Adrenal gland (tissue), 12 donors: ENCODE data around the gene FRRS1L. TPM values are rescaled to one million over a fixed set of nuclear protein-coding genes. Genes with fewer than 3 reads are reported as not detected.

Source experiments
- DNase-seq, 7 donors: peaks; one replicate each; pipeline ENCODE4 v3.0.0-alpha.2; 2019 to 2020
- H3K27ac ChIP-seq, 5 donors: fragments of 200-600 bp; sonication (generic) in 4 of 5; 1 replicate in 3 of 5; 2 replicates in 2 of 5; pipeline versions ENCODE4 v1.5.1 to v1.8.0; 2016 to 2020; ENCODE audit warnings: mild to moderate bottlenecking in 1 of 5
- H3K27me3 ChIP-seq: fragments of 200-600 bp; 2 replicates; pipeline ENCODE4 v1.8.0; 2021
- H3K36me3 ChIP-seq, 2 donors: fragments of 200-600 bp; replicated peaks in 1 of 2; 1 replicate in 1 of 2; 2 replicates in 1 of 2; pipeline versions ENCODE4 v1.5.1 to v1.8.0; 2018 to 2022
- H3K4me1 ChIP-seq, 2 donors: fragments of 200-600 bp; replicated peaks in 1 of 2; 1 replicate in 1 of 2; 2 replicates in 1 of 2; pipeline versions ENCODE4 v1.5.1 to v1.8.0; 2018 to 2021
- H3K4me3 ChIP-seq, 4 donors: fragments of 200-600 bp; sonication (generic) in 3 of 4; one replicate each; pipeline ENCODE4 v1.5.1; 2016 to 2018
- H3K9me3 ChIP-seq, 3 donors: fragments of 200-600 bp; sonication (generic) in 1 of 3; replicated peaks in 1 of 3; 1 replicate in 2 of 3; 2 replicates in 1 of 3; pipeline versions ENCODE4 v1.5.1 to v1.8.0; 2016 to 2021
- POLR2A ChIP-seq, 2 donors: fragments of 450-650 bp; IDR thresholded peaks; one replicate each; pipeline ENCODE4 v1.6.1; 2017; ENCODE audit warnings: antibody characterized with exemption in 2 of 2, mild to moderate bottlenecking in 2 of 2, moderate library complexity in 1 of 2
- WGBS, 4 donors: extraction: QIAGEN DNeasy Blood & Tissue Kit in 2 of 4; methylation state at CpG; one replicate each; pipeline versions ENCODE4 v1.1.5 to v1.1.7; 2013 to 2017; 5-methylcytosine and 5-hydroxymethylcytosine counted together
- intact Hi-C, 2 donors: fragments of 100-400 bp; cut with DNase I; formaldehyde crosslinking; loops; one replicate each; pipeline versions ENCODE4 v1.14.1 to v1.15.0; 2022 to 2023
- polyA plus RNA-seq, 3 donors: library from polyadenylated mRNA; stranded (reverse); fragments of 200-250 nt in 2 of 3; fragments of 350-450 nt in 1 of 3; fragmentation: Illumina TruSeq in 1 of 3; extraction: RNeasy Lipid Tissue Mini Kit (QIAGEN cat#74804) in 1 of 3; gene quantifications; one replicate each; pipeline ENCODE4 v1.2.3, GENCODE V29; 2013 to 2014
- total RNA-seq, 9 donors: library from RNA; depleted of rRNA in 4 of 9; stranded (reverse); fragments of >200 nt in 4 of 9; fragments of 120-200 nt in 1 of 9; fragmentation: NEBNext Ultra II Directional in 1 of 9; extraction: Animal tissue kit (Norgen Biotek cat#: 25700) in 1 of 9; gene quantifications; one replicate each; pipeline versions ENCODE4 v1.1.0 to v1.2.4, GENCODE V29; 2013 to 2023
- TF ChIP-seq, protein P1 (sequence below), 6 experiments: fragments of 450-650 bp in 4 of 6; fragments of 200-600 bp in 2 of 6; sonication (generic) in 1 of 6; IDR thresholded peaks; 1 replicate in 5 of 6; 2 replicates in 1 of 6; pipeline versions ENCODE4 v1.5.1 to v1.8.0; 2016 to 2021; ENCODE audit warnings: antibody characterized with exemption in 6 of 6, mild to moderate bottlenecking in 2 of 6, moderate library complexity in 1 of 6
- donor health status: healthy with polysubstance abuse.
- donor health status: Bipolar disorder and iron deficiency.
- donor health status: DM: yes; HTN: yes; CAD: no.
- donor health status: DM: no; HTN: no; CAD: no.
- donor health status: DM: no; HTN: no; CAD: no.
- donor health status: DM: yes; HTN: yes; CAD: no.

Gene FRRS1L
- total and polyA plus RNA-seq, 12 donors = 2.9 to 24.8 (median 14.8) TPM

DNA sequence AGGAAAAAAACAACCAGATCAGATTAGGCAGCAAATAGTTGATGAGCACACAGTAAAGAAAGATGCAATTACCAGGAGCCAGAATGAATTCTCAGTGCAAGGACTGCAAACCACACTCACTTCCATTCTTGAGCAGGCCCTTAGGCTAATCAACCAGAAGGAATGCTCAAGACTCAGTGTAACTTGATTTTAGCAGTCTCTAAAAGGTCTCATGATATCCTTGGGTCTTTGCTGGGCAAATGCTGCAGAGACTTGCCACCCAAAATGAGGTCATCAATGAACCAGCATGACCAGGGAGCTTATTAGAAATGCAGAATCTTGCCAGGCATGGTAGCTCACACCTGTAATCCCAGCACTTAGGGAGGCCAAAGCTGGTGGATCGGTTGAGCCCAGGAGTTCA, 27.2 kb downstream of the FRRS1L start:
- no peaks in the 10 kb centered on the region for H3K27me3 ChIP-seq
- TF ChIP-seq, protein P1, sequence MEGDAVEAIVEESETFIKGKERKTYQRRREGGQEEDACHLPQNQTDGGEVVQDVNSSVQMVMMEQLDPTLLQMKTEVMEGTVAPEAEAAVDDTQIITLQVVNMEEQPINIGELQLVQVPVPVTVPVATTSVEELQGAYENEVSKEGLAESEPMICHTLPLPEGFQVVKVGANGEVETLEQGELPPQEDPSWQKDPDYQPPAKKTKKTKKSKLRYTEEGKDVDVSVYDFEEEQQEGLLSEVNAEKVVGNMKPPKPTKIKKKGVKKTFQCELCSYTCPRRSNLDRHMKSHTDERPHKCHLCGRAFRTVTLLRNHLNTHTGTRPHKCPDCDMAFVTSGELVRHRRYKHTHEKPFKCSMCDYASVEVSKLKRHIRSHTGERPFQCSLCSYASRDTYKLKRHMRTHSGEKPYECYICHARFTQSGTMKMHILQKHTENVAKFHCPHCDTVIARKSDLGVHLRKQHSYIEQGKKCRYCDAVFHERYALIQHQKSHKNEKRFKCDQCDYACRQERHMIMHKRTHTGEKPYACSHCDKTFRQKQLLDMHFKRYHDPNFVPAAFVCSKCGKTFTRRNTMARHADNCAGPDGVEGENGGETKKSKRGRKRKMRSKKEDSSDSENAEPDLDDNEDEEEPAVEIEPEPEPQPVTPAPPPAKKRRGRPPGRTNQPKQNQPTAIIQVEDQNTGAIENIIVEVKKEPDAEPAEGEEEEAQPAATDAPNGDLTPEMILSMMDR (IDR thresholded peaks at IDR 0.05) = no peak
- 57 to 100% (median 94%) methylated on average over 1 of the region's 1 CpG for WGBS, 4 donors
- no peaks in the 10 kb centered on the region for H3K36me3 ChIP-seq
- no peaks in the 10 kb centered on the region for H3K9me3 ChIP-seq
- no peak overlapping the region for H3K27ac ChIP-seq
- DNase-seq = no peak
- intact Hi-C loops = no loop called here
- H3K4me3 ChIP-seq = no peak overlapping the region
- H3K4me1 ChIP-seq = no peaks in the 10 kb centered on the region

DNA sequence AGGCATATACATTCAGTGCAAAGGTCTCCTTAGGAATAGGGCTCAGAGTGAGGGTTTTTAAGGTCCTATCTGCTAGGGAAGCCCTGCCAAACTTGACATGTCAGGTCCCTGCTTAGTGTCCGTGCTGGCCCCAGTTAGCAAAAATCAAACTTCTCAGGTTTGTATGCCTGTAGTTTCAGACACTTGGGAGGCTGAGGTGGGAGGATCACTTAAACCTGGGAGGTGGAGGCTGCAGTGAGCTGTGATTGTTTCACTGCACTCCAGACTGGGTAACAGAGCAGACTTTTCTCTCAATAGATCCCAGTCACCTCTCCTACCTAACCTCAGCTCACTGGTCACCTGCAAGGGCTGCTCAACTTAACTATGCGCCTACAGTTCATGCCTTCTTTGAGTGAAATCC, 28.6 kb downstream of the FRRS1L start:
- no peaks in the 10 kb centered on the region for H3K36me3 ChIP-seq
- no peak overlapping the region for H3K4me3 ChIP-seq
- no peaks in the 10 kb centered on the region for H3K4me1 ChIP-seq
- WGBS, 4 donors = 89 to 98% (median 96%) methylated on average over 2 of the region's 2 CpGs
- H3K27me3 ChIP-seq = no peaks in the 10 kb centered on the region
- TF ChIP-seq, protein P1 (IDR thresholded peaks at IDR 0.05) = no peak
- TF ChIP-seq POLR2A (IDR thresholded peaks at IDR 0.05) = no peak
- intact Hi-C loops = no loop called here
- H3K27ac ChIP-seq = no peak overlapping the region
- no peak for DNase-seq
- H3K9me3 ChIP-seq = no peaks in the 10 kb centered on the region

DNA sequence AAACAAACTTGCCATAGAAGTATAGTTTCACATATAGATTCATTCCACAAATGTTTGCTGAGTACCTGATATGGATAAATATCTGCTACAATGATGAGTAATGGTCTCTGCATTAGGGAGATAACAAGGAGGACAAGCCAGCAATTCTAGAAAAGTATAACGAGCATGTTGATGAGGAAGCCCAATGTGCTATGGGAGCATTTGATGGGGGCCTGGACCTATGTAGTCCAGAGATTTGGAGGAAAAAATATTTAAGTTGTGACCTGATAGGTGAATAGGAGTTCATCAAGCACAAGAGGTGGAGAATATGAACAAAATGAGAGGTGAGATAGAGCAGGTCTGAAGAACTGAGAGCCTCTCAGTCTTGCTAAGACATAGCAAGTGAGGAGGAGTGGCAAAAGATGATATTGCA, 32.9 kb downstream of the FRRS1L start:
- Histone ChIP-seq H3K4me1 (no peaks in the 10 kb centered on the region), H3K36me3 (no peaks in the 10 kb centered on the region), H3K27me3 (no peaks in the 10 kb centered on the region), H3K9me3 (no peaks in the 10 kb centered on the region), H3K27ac (no peak overlapping the region), H3K4me3 (no peak overlapping the region)
- TF ChIP-seq POLR2A (IDR thresholded peaks at IDR 0.05) = no peak
- TF ChIP-seq, protein P1 (IDR thresholded peaks at IDR 0.05) = no peak
- no peak for DNase-seq
- intact Hi-C loops = no loop called here
- WGBS, 4 donors = 84 to 96% (median 93%) methylated on average over 1 of the region's 1 CpG

DNA sequence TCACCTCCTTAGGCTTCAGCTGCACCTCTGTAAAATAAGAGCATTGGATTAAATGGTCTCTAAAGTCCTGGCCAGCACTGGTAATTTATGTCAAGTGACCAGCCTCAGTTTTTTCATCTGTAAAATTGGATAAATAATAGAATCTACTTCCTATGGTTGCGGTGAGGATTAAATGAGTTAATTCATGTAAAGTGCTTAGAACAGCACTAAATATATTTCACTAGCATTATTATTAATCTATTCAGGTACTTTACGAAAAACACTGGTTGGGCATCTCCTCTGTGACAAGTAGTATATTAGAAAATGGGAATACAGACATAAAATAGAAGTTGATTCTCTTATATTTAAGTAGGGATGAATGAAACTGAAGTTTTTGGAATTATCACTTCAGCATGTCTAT, 33.5 kb downstream of the FRRS1L start:
- intact Hi-C loops = no loop called here
- WGBS, 4 donors = 90 to 96% (median 93%) methylated on average over 2 of the region's 2 CpGs
- H3K36me3 ChIP-seq = no peaks in the 10 kb centered on the region
- H3K4me3 ChIP-seq = no peak overlapping the region
- DNase-seq = no peak
- H3K27me3 ChIP-seq = no peaks in the 10 kb centered on the region
- TF ChIP-seq, protein P1 (IDR thresholded peaks at IDR 0.05) = no peak
- no peak for TF ChIP-seq POLR2A (IDR thresholded peaks at IDR 0.05)
- no peaks in the 10 kb centered on the region for H3K4me1 ChIP-seq
- no peaks in the 10 kb centered on the region for H3K9me3 ChIP-seq
- H3K27ac ChIP-seq = no peak overlapping the region
